ENCODE measurements around the gene OR4C45.

GRCh38 chr11:50044647-50045046 is 12.0 kb downstream of the OR4C45 start:
- TF ChIP-seq CTCF (conservative IDR thresholded peaks at IDR 0.05; ENCODE audit: low read length) = no peak
- no peak for TF ChIP-seq EZH2phosphoT487 (IDR thresholded peaks at IDR 0.05; ENCODE audit: borderline replicate concordance, low read depth, low read length)

All from OCI-LY7 (cell line).